ENCODE measurements around the gene TBC1D2.

DNA sequence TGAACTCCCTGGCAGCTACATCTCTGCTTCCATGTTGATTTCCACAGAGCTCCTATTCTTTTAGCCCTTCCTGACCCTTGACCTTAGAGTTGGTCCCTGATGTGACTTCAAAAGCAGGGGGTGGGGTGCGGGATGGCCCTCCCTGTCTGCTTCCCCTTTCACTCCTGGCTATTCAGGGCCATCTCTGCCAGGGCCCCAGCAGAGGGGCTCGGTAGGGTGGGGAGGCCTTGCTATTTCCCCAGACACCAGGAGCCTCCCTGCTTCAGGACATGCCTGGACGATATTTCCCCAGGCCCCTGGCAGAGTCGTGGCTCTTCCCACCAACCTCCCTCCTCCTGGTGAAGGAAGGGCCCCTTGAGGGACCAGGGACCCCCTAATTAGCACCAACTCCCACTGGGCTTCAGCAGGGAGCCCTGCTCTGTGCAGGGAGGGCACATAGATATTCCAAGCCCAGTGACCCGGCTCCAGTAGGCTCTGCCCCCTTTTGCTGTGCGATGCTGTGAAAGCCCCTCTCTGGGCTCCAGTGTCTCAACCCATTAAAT is 80.3 kb downstream of the TBC1D2 start:
- TF ChIP-seq RAD21 (IDR thresholded peaks at IDR 0.05) (no peak), FOXA1 (IDR thresholded peaks at IDR 0.05) (no peak), YY1 (IDR thresholded peaks at IDR 0.05) (no peak)
- TF ChIP-seq, protein P1, sequence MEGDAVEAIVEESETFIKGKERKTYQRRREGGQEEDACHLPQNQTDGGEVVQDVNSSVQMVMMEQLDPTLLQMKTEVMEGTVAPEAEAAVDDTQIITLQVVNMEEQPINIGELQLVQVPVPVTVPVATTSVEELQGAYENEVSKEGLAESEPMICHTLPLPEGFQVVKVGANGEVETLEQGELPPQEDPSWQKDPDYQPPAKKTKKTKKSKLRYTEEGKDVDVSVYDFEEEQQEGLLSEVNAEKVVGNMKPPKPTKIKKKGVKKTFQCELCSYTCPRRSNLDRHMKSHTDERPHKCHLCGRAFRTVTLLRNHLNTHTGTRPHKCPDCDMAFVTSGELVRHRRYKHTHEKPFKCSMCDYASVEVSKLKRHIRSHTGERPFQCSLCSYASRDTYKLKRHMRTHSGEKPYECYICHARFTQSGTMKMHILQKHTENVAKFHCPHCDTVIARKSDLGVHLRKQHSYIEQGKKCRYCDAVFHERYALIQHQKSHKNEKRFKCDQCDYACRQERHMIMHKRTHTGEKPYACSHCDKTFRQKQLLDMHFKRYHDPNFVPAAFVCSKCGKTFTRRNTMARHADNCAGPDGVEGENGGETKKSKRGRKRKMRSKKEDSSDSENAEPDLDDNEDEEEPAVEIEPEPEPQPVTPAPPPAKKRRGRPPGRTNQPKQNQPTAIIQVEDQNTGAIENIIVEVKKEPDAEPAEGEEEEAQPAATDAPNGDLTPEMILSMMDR (IDR thresholded peaks at IDR 0.05; ENCODE audit: low read depth, low read length, missing input control) = no peak
- TF ChIP-seq, protein P2, sequence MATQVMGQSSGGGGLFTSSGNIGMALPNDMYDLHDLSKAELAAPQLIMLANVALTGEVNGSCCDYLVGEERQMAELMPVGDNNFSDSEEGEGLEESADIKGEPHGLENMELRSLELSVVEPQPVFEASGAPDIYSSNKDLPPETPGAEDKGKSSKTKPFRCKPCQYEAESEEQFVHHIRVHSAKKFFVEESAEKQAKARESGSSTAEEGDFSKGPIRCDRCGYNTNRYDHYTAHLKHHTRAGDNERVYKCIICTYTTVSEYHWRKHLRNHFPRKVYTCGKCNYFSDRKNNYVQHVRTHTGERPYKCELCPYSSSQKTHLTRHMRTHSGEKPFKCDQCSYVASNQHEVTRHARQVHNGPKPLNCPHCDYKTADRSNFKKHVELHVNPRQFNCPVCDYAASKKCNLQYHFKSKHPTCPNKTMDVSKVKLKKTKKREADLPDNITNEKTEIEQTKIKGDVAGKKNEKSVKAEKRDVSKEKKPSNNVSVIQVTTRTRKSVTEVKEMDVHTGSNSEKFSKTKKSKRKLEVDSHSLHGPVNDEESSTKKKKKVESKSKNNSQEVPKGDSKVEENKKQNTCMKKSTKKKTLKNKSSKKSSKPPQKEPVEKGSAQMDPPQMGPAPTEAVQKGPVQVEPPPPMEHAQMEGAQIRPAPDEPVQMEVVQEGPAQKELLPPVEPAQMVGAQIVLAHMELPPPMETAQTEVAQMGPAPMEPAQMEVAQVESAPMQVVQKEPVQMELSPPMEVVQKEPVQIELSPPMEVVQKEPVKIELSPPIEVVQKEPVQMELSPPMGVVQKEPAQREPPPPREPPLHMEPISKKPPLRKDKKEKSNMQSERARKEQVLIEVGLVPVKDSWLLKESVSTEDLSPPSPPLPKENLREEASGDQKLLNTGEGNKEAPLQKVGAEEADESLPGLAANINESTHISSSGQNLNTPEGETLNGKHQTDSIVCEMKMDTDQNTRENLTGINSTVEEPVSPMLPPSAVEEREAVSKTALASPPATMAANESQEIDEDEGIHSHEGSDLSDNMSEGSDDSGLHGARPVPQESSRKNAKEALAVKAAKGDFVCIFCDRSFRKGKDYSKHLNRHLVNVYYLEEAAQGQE (IDR thresholded peaks at IDR 0.05) = no peak

Measured in liver (tissue), 3 donors.